GM19452 (cell line): ENCODE data around the gene CAMTA1.

Source experiments
- ATAC-seq: cut with Tn5 transposase; IDR thresholded peaks from one replicate; pipeline ENCODE4 v1.9.1; 2021; ENCODE audit not compliant: unreplicated experiment

CAMTA1 gene

DNA sequence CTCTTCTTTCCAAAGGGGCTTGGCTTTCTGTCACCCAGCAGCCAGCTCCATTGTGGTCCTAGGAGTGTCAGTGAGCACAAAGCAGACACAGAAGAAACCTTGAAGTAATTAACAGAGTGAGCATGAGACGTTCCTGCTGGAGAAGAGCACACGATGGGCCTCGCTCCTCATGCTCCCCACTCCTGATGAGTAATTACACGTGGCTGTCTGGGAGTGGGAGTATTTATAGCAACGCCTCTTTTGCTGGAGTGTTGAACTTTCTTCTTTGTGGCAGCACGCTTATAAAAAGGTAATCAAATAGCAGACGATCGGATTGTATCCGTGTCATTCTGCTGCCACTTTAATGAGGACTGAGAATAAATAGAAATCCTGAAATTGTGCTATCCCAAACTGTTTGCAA is 185.8 kb downstream of the CAMTA1 start:
- ATAC-seq = no peak

DNA sequence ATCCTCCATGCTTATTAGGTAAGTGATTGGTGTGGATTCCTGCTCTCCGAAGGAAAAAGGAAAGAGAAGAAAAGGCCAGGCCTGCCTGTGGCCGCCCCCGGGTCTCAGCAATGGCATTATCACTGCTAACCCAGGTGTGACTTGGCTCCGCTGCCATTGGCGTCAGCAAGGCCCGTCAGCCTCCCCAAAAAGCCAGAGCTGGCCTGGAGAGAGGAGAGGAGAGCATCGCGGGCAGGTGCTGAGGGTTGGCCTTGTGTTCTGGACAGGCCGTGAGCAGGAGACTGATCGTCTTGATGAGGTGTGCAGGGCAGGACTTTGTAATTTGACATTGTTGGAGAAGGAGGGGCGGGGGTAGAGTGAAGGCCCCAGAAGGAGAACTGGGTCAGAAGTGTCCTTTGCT is 186.4 kb downstream of the CAMTA1 start:
- ATAC-seq = no peak

DNA sequence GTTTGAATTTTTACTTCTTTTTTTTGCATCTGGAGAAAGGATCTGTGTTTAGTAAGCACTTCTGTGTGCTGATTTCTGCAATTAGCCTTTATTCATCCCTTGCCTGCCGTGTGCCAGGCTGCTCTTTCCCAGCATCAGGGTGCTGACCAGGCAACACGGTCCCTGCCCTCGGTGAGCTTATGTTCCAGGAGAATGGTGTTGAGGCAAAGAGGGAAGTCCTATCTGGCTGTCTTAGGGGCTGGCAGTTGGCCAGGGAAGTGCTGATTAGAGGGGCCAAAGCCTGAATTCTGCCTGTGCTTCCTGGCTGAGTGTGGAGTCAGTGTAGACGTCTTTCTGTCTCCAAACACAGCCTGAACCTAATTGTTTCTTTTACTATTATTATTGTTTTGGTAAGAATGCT is 187.1 kb downstream of the CAMTA1 start:
- no peak for ATAC-seq

DNA sequence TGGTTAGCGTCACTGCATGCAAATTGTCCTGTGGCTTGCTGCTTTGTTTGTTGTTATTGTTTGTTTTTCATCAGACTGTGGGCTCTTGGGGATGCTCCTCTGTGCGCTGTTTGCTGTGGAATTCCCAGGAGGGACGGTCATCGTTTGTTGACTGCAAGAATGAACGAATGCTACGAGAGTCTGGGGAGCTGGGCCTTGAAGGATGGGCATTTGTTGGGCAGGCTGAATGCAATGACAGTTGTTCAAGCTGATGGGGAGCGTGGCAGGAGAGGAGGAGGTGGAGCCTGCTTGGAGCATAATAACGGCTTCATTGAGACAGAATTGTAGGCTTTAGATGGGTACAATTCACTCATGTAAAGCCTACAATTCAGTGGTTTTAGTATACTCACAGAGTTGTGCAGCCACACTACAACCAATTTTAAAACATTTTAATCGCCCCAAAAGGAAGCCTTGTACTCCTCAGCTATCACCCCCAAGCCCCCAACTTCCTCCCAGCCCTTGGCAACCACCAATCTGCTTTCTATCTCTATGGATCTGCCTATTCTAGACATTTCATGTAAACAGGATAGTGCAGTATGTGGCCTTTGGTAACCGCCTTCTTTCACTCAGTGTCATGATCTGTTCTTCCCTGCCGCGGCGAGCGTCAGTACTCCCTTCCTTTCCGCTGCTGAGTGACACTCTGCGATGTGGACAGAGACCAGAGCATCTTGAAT is 190.2 kb downstream of the CAMTA1 start:
- ATAC-seq = no peak

DNA sequence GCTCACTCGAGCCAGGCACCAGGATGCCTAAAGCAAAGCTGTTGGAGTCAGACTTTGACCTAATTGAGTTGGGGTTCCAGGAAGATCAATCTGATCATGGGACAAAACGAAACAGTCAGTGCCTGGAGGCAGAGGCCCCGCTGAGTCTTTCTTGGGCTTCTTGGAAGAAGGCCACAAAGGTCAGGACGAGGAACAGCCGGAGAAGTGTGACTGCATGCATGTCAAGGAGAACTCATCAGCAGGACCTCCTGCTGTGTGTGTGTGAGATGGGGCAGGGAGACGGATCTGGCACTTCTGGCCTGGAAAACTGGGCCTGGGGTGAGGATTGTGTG is 190.8 kb downstream of the CAMTA1 start:
- ATAC-seq = no peak

DNA sequence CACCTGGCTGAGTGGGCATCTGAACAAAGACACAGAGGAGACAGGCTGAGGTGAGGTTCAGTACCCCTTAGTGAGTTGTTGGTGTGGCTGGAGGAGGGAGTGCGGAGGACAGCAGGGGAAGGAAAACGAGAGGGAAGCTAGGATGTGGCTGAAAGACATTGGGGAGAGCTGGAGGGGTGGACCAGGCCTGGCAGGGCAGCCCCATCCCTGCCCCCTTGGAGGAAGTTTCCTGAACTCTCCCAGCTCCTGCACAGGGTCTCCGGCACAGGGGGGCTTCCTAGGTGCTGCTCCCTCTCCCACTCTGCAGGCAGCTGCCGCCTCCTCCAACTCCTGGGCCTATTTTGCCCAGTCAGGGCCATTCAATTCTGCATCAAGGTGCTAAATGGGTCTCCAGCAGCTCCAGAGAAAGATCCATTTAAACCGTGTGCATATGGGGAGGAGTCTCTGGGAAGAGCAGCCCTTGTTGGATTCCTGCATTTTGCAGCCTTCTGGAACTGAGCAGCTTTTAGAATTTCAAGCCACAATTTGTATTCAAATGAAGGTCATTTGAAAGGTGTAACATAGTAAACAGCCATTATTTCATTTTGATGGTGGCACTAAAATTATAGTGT is 193.9 kb downstream of the CAMTA1 start:
- no peak for ATAC-seq

DNA sequence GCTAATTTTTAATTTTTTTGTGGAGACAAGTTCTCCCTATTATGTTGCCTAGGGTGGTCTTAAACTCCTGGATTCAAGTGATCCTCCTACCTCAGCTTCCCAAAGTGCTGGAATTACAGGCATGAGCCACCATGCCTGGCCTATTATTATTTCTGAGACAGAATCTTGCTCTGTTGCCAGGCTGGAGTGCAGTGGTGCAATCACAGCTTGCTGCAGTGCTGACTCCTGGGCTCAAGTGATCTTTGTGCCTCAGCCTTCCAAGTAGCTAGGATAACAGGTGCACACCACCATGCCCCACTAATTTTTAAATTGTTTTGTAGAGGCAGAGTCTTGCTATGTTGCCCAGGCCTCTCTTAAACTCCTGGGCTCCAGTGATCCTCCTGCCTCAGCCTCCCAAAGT is 196.3 kb downstream of the CAMTA1 start:
- no peak for ATAC-seq

DNA sequence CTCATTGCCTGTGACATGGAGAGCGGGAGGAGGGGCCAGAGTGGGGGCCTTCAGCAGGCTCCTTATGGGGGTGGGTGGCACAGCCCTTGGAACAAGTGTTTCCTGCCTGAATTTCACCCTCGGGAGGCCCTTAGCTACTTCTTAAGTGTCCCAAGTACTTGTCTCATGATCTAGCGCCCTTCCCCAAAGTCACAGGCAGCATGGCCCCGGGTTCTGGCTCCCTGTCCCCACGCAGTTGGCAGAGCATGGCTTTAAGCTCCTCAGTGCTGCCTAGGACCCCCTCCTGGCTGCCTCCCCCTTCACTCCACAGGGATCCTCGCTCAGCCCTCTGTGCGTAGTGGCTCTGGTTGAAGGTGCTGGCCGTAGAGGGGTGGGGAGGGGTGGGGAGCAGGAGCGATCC is 197.2 kb downstream of the CAMTA1 start:
- ATAC-seq = no peak

DNA sequence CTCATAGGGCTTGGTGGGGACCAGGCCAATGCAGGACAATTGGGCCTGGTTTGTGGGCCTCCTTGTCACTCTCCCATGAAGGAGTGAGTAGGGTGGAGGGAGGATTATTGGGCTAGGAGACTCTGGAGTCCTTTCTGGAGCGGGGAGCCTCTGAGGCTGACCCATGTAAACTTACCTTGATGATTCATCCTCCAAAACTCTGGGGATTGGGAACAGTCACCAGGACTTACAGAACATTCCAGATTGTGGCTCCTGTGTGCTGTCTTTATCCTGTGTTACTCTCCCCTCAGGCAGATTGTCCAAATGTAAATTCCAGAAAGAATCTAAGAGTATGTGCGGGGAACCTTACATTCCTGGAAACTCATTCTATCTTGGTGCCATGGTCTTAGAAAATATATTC is 197.6 kb downstream of the CAMTA1 start:
- ATAC-seq = no peak

DNA sequence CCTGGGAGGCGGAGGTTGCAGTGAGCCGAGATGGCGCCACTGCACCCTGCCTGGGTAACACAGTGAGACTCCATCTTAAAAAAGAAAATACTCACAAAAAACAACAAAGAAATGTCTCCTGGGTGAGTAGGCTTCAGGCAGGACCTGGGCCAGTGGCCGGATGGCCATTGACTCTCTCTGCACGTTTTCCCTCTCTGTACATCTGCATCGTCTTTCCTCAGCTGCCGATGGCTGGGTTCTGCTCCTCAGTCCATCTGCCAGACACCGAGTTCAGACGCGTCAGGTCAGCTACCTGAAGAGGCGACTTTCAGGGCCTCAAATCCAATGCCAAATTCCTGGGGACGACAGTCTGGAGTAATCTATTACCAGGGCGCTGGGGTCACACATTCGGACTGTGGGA is 199.3 kb downstream of the CAMTA1 start:
- ATAC-seq = no peak

DNA sequence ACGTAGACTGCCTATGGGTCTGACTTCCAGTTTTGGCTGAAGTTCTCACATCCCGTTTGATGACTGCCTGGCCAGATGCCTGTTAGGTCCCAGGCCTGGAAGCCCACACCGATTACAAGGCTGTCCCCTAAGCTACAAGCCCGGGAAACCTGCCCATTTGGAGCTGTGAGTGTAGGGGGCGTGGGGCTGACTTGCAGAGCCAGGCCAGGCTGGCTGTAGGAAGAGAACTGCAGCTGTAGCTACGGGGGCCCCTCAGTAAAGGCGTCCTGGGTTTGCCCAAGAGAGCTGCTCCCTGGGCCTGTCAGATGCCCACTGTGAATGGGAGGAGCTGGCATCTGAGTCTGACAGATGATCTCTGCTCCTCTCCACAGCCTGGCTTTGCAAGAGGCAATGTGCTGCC is 199.7 kb downstream of the CAMTA1 start:
- ATAC-seq = no peak

DNA sequence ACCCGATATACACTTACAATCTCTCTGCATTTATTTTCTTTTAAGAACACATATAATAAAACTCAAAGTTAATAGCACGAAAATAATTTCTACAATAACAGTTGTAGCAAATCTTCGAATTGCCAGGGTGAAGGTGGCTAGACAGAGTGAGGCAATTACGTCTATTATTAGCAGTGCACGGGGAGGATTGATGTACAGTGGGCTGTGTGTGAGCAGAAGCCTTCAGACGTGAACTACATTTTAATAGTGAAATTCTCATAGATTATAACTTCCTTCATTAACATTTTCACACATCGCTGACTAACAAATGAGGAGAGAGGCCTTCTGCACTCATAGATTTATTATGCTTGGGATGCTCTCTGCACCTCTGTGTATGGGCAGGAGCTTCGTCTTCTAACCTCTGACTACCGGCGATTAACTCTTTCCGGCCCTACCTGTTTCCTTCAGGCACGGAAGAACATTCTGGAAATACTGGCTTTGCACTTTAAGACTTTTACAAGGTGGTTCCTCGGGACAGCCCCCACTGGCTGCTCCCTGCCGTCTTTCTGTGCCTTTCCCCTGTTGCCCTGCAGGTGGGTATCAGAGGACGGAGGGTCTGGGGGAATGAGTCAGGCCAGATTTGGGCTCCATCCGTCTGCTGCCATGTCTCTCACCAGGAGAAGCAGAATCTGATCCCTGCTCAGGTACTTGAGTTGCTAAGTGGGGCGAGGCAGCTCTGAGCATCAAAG is 200.5 kb downstream of the CAMTA1 start:
- no peak for ATAC-seq

DNA sequence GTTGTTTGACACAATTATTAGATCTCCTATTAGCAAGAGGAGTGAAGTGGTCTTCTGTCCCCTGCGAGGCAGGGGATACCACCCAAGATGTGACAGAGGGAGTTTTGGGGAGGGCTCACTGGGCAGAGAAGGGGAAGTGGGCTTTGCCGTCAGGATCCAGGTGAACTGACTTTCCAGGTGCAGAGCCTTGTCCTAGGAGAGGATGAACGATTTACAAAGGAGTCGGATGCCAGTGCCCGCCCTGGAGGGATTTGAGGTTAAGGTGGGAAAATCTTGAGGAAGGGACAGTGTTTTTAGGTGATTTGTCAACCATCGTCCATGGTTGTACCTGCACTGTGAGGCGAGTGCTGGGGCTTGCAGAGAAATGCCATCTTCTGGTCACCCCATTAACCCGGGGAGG is 201.0 kb downstream of the CAMTA1 start:
- no peak for ATAC-seq

DNA sequence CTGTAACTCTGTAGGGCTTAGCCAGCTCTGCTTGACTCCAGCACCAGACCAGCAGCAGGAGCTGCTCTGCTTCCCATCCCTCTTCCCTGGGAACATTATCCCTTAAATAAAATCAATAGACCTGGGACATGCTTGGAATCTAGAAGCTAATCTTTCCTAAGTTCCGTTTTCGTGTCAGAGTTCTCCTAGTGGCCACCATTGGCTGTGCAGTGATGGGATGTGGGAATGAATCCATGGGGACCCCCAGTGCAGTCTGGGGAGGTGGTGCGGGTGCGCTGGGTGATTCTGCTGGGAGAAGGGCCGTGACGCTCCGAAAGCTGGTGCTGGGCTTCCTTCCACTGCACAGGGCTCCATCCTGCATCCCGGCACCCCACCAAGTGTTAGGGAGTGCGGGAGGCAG is 202.7 kb downstream of the CAMTA1 start:
- no peak for ATAC-seq

DNA sequence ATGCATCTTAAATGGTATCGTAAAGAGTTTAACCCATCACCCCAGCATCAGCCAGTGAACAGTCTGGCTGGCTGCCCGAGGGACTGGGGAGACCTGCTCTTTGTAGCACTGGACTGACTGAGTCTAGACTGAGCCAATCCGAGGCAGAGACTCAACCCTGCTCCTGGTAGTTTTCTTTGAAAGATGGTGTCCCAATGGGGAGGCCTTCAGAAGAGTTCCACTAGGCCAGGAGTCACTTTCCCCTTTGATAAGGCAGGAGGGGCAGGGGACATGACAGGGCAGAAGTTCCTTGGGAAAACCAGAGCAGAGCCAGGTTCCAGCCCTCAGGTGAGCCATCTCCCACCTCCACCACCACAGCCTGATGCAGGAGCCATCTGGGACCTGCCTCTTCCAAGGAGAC is 203.5 kb downstream of the CAMTA1 start:
- ATAC-seq = no peak

DNA sequence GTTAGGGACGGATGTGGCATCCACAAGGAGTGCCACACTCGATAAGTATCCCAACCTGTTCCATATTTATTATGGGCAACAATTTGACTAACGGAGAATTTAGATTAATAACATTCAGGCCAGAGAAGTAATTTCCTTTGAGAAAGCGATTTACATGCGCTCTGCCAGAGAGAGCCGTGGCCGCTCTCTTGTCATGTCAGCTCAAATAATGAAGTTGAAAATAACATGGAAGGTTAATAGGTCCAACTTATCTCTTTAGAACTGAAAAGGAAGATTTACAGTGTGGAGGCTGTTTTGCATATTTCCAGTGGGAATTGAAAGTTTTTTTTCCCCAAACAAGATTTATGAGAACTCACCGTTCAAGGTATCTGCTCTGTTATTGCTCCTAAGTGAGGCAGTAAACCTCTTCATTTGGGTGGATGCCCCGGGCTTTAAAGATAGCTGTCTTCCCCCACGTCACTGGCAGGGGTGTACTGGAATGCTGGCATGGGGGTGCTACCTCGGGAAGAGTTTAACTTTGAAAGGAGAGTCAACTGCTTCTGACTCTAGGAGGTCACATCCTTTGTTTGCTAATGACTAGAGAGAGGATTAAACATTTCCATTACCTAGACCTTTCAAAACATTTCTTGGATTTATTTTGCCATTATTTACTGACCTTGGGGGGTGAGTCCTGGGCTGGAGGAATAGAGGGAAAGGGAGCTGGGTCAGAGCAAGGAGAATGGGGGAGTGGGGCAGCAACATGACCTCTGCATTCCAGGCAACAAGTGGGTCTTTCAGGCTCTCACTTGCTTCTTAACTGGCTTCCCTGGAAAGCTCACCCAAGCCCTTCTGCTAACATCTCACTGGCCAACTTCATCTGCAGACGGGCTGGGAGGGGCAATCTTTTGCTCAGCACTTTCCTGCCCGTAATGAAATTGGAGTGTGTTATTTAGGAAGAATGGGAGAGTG is 204.2 kb downstream of the CAMTA1 start:
- ATAC-seq = no peak

DNA sequence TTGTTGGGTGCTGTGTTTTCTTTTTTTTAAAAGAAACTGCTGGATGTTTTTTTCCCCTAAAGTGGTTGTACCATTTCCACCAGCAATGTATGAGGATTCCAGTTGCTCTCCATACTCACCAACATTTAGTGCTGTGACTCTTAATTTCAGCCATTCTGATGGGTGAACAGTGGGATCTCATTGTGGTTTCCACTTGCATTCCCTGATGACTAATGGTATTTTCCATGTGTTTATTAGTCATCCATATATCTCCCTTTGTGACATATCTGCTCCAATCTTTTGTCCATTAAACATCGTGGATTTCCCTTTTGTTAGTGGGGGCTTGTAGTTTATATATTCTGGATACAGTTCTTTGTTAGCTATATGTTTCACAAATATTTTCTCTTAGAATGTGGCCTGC is 206.0 kb downstream of the CAMTA1 start:
- no peak for ATAC-seq

DNA sequence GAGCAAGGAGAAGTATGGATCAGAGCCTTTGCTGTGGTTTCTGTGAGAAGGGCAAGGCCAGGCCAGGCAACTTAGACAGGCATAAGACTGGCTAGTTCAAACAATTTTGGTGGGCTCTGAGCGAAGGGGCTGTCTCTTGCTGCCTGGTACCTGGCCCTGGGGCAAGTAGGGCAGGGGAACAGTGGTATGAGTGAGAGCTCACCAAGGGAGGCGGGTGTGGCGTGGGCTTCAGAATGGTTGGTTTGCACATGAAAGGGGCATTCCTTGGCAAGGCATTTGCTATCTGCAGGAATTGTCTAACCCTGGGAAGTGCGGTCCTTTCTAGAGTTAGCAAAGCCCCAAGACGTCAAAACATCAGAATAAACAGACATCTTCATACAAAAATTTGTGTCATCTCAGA is 210.5 kb downstream of the CAMTA1 start:
- ATAC-seq = no peak

DNA sequence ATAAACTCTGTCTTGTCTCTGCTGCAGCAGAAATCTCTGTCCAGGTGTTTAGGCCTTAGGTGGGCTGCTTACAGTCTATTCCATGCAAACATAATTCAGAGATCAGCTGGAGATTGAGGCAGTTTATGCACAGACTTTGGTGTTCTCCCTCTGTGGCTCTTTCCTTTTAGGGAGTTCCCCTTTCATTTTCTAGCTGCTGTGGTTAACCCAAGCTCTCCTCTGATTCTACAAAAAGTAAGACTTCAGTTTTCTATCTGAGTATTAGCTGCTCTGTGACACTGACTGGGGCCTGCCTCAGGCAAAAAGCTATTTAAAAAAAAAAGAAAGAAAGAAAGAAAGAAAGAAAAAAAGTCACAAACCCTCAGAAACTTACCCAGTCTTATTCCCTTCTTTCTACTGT is 211.1 kb downstream of the CAMTA1 start:
- no peak for ATAC-seq

DNA sequence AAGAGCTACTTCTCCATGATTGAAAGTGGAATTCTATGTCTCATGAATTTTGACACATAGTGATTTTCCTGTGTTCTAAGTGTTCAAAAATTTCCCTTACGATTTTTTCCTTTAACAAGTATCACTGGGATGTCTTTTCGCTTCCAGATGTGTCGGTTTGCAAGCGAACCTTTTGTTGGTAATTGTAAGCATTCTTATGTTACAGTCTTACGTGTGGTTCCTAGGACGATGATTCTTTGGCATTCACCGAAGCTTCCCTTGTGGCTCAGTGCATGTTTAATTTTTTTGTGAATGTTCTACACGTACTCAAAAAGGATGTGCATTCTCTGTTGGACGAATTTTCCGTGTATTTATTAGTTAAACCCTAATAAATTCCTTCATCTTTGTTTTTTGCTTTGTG is 211.6 kb downstream of the CAMTA1 start:
- ATAC-seq = no peak

DNA sequence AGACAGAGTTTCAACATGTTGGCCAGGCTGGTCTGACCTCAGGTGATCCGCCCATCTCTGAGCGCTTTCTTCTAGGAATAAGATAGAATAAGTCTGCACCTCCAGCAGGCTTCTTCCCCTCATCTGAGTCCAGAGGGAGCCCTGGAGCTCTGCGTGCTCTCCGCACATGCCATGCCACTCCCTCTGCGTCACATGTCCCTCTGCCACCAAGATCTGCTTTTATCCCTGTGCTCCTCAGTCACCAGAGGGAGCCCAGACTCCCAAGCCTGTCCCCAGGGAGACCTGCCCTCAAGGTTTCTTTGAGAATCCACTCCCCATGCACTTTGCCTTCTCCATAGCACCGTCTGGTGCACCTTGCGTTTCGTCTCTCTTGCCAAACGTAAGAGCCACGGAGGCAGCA is 213.0 kb downstream of the CAMTA1 start:
- no peak for ATAC-seq
